Pons (tissue), 1 donor: ENCODE results near the gene TAF12.
"Not testable (repeated sequence)": the region's sequence is repeated elsewhere in the genome, so short reads cannot be mapped to it uniquely, and the experiment has no call there.

Source experiments
- DNase-seq: peaks from one replicate; pipeline ENCODE4 v3.0.0-alpha.2; 2016; ENCODE audit warnings: low spot score

Gene TAF12

GRCh38 chr1:28581531-28582247 is 61.2 kb downstream of the TAF12 start:
- peak; percentile 91 for DNase-seq

DNA sequence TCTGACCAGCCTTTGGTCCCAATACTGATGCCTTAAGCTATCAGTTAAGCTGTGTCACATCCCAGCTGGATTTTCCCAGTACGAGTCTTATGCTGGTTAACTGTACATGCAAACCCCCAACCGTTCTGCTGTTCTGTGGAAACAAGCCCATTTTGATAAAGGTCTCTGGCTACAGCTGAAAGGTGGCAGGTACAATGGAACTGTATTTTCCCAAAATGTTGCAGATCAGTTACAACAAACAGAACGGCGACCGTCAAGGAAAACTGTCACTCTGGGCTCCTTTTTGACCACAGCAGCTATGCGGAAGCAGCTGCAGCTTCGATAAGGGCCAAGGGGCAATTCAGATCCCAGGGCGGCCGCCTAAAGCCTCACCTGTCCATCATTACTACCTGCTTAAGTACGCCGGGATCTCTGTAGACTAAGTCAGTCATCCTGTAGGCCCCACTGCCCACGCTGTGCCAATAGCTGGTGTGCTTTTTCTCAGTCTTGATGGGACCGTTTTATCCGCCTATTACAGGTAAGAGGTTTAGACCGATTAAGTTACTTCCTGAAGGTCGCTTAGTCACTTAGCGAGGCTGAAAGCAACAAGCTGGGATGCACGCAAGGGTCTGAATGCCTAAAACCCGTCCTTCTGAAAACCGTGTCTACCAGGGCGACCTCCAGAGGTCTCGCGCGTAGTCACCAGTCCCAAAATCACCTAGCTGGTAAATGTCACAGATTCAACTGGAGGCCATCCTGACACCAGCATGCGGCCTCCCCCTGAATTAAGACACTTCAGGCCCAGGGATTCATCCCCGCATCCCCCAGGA is 61.9 kb downstream of the TAF12 start:
- DNase-seq = no peak

DNA sequence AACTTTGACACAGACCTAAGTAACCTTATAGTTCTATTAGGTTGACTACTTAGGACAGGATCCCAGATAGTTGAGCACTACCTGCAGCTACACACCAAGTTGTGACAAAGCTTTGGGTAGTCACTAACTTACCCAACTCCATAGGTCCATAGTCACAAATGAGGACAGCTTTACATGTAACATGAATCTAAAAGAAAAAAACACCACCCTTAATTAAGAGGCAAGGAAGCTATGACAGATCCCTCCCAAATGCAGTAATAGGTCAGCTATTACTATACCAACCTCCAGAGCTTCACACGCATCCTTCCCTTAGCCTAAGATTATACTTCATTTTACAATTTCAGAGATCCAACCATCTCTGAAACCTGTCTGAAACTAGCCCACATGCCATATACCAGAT is 63.5 kb downstream of the TAF12 start:
- no peak for DNase-seq

- no peak for DNase-seq
Observed at GRCh38 chr1:28578696-28579218, 64.1 kb downstream of the TAF12 start.

GRCh38 chr1:28577738-28578536 is 64.9 kb downstream of the TAF12 start:
- peak; percentile 18 for DNase-seq

DNA sequence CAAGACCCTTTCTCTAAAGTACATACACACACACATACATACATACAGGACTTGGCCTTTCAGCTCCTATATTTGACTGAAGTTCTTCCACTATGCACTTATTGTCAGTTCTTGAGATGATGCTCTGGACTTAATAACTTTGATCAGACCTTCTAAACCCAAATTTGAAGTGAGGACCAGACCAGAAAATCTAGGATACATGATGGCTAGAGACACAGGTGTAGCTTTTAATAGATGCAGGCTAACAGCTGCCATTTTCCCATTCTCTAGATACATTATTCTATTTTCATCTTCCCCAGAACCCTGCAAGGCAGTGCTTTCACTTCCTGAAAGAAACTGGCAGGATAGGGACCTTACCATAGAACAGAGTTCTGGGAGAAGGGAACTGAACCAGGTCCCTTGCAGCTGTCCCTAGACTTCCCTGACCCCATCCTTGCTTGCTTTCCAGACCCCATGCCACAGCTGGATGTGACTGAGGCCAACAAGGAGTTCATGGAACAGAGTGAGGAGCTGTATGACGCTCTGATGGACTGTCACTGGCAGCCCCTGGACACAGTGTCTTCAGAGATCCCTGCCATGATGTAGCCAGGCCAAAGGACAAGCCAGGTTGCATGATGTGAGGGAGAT is 65.7 kb downstream of the TAF12 start:
- DNase-seq = no peak

DNA sequence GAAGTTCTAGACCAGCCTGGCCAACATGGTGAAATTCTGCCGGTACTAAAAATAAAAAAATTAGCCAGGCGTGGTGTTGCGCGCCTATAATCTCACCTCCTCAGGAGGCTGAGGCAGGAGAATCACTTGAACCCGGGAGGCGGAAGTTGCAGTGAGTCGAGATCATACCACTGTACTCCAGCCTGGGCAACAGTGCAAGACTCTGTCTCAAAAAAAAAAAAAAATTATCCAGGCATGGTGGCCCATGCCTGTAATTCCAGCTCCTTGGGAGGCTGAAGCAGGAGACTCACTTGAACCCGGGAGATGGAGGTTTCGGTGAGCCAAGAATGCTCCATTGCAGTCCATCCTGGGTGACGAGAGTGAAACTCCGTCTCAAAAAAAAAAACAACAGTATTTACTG is 69.3 kb downstream of the TAF12 start:
- no peak for DNase-seq

- not testable (repeated sequence) for DNase-seq
Observed at GRCh38 chr1:28572891-28573290, 70.0 kb downstream of the TAF12 start.

- DNase-seq = no peak
Observed at GRCh38 chr1:28571911-28572310, 71.0 kb downstream of the TAF12 start.

DNA sequence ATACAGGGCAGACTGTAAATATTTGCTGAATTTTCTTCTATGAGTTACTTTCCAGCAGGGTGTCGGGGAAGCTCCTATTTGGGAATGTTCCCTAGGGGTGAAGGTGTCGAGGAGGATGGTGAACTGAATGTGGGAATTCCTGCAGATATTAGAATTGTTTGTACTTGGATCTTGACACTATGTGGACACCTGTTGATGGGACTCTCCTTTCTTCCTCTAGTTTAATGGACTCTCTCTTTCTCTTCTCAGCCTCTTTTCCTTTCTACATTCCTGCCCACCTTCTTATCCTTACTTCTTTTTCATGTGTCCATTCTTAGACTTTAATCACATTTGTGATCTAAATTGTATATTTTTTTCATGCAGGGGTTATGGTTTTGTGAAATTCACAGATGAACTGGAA is 75.9 kb downstream of the TAF12 start:
- no peak for DNase-seq

GRCh38 chr1:28565726-28566125 is 77.1 kb downstream of the TAF12 start:
- no peak for DNase-seq

- DNase-seq = no peak
Observed at GRCh38 chr1:28565040-28565439, 77.8 kb downstream of the TAF12 start.

- no peak for DNase-seq
Observed at GRCh38 chr1:28564310-28564709, 78.6 kb downstream of the TAF12 start.

- no peak for DNase-seq
Observed at GRCh38 chr1:28560886-28561285, 82.0 kb downstream of the TAF12 start.
